GM08714 (cell line): ENCODE data around the gene ABTB1.
"Not testable (repeated sequence)": the region's sequence is repeated elsewhere in the genome, so short reads cannot be mapped to it uniquely, and the experiment has no call there.

Experiments
- H3K4me3 ChIP-seq: fragments of 200-500 bp; sonication (Bioruptor generic); 2 replicates; pipeline ENCODE4 v1.5.1; 2014; ENCODE audit warnings: mild to moderate bottlenecking, low read length, inconsistent platforms
- ZNF274 ChIP-seq: IDR thresholded peaks from 2 replicates; pipeline ENCODE4 v1.6.1; 2012; ENCODE audit warnings: mild to moderate bottlenecking, low read depth, low read length

The ABTB1 gene

DNA sequence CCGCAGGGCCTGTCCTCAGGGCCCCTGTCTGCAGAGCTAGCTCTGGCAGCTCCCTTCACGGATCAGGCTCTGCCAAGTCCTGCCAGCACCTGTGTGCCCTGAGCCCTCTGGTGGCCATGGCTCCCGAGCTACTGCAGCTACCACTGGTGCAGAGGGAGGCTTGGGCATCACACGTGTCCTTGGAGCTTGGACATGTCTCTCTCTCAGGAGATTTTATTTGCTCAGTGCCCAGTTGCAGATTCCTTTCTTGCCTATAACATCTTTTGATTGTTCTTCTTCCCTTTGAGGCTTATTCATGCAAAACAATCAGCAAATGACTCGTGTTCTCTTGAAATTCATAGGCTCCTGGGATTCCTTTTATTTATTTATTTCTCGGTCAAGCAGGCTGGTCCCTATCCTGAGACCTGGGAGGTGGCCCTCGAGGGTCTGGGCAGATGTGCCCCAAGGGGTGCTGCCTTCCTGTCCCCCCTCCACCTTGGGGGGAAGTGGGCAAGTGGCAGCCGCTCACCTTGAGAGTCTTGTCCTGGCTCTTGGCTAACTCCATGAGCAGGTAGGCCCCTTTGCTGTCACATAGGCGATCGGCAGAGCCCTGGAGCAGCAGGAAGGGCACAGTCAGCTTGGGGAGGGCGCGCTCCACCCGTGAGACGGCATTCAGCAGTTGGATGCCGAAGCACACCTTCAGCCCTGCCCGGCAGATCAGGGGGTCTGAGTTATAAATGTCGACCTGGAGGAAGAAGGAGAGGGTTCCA lies 21.9 kb downstream of the ABTB1 start:
- no peak overlapping the region for H3K4me3 ChIP-seq
- no peak for TF ChIP-seq ZNF274

DNA sequence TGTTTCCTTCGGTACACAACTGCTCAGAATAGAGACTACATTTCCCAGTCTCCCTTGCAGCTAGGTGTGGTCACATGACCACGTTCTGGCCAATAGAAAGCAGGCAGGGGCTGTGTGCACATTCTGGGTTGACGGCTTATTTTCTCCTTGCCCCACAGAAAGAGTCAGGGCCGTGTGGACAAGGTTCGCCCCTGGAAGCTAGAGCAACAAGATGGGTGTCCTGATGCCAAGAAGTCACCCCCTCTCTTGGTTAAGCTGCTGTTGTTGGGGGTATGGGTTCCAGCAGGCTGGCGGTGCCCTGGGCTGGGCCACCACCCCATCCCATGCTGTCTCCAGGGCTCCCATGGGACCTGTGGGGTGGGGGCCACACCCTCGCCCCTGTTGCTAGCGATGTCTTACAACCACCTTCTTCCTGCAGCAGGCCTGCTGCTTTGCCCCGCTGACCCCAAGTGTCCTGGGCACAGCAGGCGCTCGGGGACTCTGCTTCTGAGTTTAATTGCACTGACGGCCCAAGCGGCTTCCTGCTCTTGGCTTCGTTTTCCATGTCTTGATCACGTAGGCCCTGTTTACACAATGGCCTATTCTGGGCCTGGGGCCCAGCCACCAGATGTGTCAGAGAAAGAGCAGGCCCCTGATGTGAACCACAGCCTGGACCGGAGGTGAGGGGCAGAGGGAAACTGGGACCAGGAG lies 24.9 kb downstream of the ABTB1 start:
- H3K4me3 ChIP-seq: no peak overlapping the region
- TF ChIP-seq ZNF274: no peak

DNA sequence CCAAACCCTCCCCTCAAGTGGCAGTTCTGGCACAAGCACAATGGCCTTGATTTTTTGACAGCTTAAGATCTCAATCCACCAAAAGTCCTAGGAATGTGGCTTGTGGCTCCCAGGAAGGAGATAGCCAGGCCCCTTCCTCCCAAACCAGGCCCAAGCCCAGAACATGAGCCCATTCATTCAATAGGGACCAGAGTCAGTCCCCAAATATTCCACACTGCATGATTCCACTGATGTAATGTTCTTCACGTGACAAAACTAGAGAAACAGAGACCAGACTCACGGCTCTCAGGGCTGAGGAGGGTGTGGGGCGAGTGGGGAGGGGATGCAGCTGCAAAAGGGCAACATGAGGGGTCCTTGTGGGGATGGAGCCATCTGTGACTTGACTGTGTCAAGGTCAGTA lies 25.5 kb downstream of the ABTB1 start:
- no peak for TF ChIP-seq ZNF274
- no peak overlapping the region for H3K4me3 ChIP-seq

GRCh38 chr3:127698691-127699415 lies 26.1 kb downstream of the ABTB1 start:
- no peak for TF ChIP-seq ZNF274
- H3K4me3 ChIP-seq: no peak overlapping the region

DNA sequence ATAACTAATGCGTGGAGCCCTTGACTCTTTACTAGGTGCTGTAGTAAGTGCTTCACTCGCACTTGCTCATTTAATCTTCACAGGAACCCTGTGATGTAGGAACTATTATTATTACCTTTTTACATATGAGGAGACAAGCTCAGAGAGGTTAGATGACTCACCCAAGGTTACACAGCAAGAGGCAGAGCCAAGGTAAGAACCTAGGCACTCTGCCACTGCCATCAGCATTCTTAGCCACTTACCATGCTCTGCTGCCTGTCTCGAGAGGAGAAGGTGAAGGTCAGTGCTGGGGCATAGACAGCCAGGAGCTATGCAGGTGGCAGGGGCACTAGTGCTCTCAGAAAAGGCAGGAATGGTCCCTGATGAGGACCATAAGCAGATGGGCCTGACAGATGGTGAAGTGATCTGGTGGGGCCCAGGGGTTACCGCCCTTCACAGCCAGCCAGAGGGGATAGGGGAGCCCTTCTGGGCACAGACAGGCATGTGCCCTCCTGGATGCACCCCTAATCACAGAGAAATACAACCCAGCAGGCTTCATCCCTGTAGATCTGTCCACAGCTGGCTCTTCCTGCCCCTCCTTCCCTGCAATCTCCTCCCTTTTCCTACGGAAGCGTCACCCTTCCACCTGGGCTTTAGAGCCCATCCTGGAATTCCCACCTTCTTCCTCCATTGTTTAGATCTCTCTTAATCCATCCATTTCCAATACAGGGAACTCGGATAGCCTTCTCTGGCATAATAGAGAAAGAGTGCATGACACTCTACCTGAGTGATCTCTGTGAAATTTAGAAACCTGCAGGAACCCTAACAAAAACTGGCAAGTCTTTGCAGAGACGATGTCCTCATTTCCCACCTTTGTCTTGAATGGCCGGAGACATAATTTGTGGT lies 26.9 kb downstream of the ABTB1 start:
- no peak overlapping the region for H3K4me3 ChIP-seq
- TF ChIP-seq ZNF274: no peak

GRCh38 chr3:127700406-127700805 lies 27.7 kb downstream of the ABTB1 start:
- no peak overlapping the region for H3K4me3 ChIP-seq
- TF ChIP-seq ZNF274: no peak

DNA sequence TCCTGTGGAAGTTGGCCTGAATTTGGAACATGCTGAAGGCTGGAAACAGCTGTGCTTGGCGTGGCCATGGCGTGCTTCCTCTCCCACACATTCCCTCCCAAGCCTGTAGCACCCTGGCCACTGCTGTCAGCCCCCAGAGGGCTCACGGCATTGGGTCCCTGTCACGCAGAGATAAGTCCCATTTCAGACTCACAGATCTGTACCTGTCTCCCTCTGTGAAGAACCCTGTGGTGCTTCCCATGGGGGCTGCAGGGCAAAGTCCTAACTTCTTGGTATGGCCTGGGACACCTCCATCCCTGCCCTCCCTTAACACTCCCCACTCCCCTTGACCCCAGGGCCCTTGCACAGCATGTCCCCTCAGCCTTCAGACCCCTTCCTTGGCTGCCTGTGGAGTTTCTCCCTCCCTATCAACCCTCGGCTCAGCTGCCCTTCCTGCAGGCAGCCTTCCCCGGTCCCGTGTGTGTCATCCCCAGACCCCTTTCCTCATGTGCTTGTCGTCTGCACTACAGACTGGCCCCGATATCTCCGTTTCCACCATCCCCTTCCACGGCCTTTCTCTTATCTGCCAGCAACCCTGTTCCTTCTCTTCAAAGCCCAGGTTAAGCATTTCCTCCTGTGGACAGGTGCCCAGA lies 28.6 kb downstream of the ABTB1 start:
- no peak overlapping the region for H3K4me3 ChIP-seq
- TF ChIP-seq ZNF274: no peak

DNA sequence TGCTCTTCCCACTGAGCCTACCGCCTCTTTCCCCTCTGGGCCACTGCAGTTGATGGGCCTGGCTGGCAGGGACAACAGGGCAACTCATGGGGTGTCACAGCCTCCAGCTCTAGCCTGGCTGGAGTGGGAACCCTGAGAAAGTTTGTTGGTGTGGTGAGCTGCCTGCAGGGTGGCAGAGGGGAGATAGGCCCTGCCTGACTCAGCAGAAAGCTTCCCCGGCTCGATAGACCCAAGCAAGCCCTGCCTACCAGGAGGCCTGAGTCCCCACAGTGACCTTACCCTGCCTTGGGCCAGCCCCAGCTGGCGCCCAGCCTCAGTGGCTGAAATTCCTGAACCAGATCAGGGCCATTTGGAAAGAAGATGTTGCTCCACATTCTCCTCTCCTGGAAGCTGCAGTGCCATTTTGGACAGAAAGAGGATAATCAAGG lies 29.4 kb downstream of the ABTB1 start:
- no peak for TF ChIP-seq ZNF274

GRCh38 chr3:127704840-127705239 lies 32.1 kb downstream of the ABTB1 start:
- H3K4me3 ChIP-seq: not testable (repeated sequence)

More for the DNA sequence above, 29.4 kb downstream of the ABTB1 start:
- H3K4me3 ChIP-seq: no peak overlapping the region

- TF ChIP-seq ZNF274: no peak
- no peak overlapping the region for H3K4me3 ChIP-seq
Observed at GRCh38 chr3:127706312-127706711, 33.6 kb downstream of the ABTB1 start.

DNA sequence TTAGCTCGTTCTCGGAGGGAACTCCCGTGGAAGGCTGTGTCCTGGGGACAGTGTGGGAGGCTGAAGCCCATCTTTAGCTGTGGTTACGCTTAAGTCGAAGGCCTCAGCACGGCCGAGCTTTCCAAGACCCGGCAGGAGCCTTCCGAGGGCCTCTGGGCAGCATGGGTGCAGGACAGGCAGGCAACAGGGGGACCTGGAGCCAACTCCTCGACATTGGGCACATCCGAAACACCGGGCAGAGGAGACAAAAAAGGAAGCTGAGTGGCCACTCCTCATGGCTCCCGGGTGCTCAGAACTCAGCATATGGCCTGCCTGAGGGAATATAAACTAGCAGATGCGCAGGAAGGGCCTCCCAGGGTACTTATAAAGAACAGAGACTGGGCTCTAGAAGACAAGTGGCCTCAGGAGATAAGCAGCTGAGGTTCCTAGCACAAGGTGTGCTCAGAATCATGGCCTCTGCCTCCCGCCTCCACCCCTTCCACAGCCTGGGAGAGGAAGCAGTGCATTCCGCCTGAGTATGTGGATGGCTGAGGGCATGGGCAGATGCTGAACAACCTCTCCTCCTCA lies 34.1 kb downstream of the ABTB1 start:
- H3K4me3 ChIP-seq: no peak overlapping the region

DNA sequence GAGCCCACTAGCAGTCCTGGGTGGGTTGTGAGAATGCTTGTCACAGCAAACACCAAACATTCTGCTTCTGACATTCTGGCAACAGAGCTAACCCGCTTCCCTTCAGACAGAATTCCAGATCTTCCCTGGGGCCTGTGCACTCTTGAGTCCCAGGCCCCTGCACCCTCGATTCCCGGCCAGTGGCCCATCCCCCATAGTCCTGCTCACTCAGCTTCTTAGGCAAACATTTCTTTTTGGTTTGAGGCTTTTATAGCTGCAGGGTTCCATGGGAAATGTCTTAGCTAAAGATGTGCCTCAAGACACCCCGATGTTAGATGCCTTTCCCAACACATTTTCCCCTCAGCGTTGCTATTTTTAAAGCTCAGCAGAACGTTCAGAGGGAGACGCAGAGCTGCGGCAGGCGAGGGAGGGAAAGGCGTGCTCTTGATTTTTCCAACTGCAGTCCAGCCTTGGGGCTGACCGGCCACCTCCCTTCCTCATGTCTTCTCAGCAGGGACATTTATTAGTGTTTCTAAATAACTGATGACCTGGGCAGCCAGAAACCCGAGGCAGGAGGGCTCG lies 35.2 kb downstream of the ABTB1 start:
- no peak for TF ChIP-seq ZNF274
- no peak overlapping the region for H3K4me3 ChIP-seq

More for the DNA sequence above, 34.1 kb downstream of the ABTB1 start:
- no peak for TF ChIP-seq ZNF274

DNA sequence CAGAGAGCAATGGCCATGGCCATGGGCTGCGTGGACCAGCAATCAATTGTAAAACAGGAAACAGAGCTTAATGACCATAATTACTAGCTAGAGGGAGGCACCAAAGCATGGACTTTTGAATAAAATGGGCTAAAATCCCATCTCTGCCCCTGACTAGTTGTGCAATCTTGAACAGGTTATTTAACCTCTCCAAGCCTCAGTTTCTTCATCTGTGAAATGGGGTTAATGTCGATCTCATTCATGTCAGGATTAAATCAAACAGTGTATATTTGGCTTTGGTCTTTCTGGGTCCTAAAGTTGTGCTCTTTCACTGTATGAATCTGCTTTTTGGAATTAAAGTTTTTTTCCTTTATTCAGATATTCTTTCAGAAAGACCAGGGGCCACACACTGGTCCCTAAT lies 36.1 kb downstream of the ABTB1 start:
- no peak overlapping the region for H3K4me3 ChIP-seq
- no peak for TF ChIP-seq ZNF274
